GM04503 (cell line): ENCODE measurements around the gene ZNRD2.
"Not testable (repeated sequence)": the region's sequence is repeated elsewhere in the genome, so short reads cannot be mapped to it uniquely, and the experiment has no call there.

Experiments
- DNase-seq: peaks from one replicate; pipeline ENCODE4 v3.0.0-alpha.2; 2012; ENCODE audit warnings: low read depth

The ZNRD2 gene

GRCh38 chr11:65556470-65557279 is 13.6 kb upstream of the ZNRD2 start:
- DNase-seq, result no peak

GRCh38 chr11:65557280-65558001 is 12.8 kb upstream of the ZNRD2 start:
- no peak for DNase-seq

GRCh38 chr11:65558002-65558929 is 12.0 kb upstream of the ZNRD2 start, which contains the start of gene LTBP3:
Gene LTBP3 (minus strand): TSS chr11:65558359. CDS start chr11:65557959, 400 bp downstream.
- DNase-seq, result no peak

- no peak for DNase-seq
These were observed 11.3 kb upstream of the ZNRD2 start for GRCh38 chr11:65558930-65559509.

GRCh38 chr11:65559535-65559934 is 10.7 kb upstream of the ZNRD2 start:
- DNase-seq, result no peak

- no peak for DNase-seq
These were observed 10.2 kb upstream of the ZNRD2 start for GRCh38 chr11:65559951-65560537.

- DNase-seq, result no peak
These were observed 9.5 kb upstream of the ZNRD2 start for GRCh38 chr11:65560555-65561418.

GRCh38 chr11:65562020-65562419 is 8.3 kb upstream of the ZNRD2 start:
- no peak for DNase-seq

- no peak for DNase-seq
These were observed 7.5 kb upstream of the ZNRD2 start for GRCh38 chr11:65562788-65563187.

- DNase-seq, result no peak
These were observed 6.7 kb upstream of the ZNRD2 start for GRCh38 chr11:65563601-65564000.

GRCh38 chr11:65564879-65565559 is 5.3 kb upstream of the ZNRD2 start:
- DNase-seq, result not testable (repeated sequence)

GRCh38 chr11:65565624-65566453 is 4.4 kb upstream of the ZNRD2 start:
- DNase-seq, result no peak

- no peak for DNase-seq
These were observed 909 bp upstream of the ZNRD2 start for GRCh38 chr11:65569164-65569972.

GRCh38 chr11:65571420-65571819 is 1.1 kb downstream of the ZNRD2 start:
- no peak for DNase-seq

- DNase-seq, result no peak
These were observed 1.7 kb downstream of the ZNRD2 start for GRCh38 chr11:65571940-65572339.

GRCh38 chr11:65572356-65573051 is 2.2 kb downstream of the ZNRD2 start, which contains the start of gene FAM89B:
Gene FAM89B (plus strand): TSS chr11:65572538. CDS start chr11:65572670, 132 bp downstream.
- DNase-seq, result no peak

GRCh38 chr11:65573391-65574079 is 3.3 kb downstream of the ZNRD2 start:
- DNase-seq, result no peak
